HG03196 (cell line): ENCODE results near the gene STAMBP.
"Not testable (repeated sequence)": the region's sequence is repeated elsewhere in the genome, so short reads cannot be mapped to it uniquely, and the experiment has no call there.

Source experiments
- ATAC-seq: cut with Tn5 transposase; IDR thresholded peaks from one replicate; pipeline ENCODE4 v1.9.1; 2021; ENCODE audit not compliant: unreplicated experiment

STAMBP gene

DNA sequence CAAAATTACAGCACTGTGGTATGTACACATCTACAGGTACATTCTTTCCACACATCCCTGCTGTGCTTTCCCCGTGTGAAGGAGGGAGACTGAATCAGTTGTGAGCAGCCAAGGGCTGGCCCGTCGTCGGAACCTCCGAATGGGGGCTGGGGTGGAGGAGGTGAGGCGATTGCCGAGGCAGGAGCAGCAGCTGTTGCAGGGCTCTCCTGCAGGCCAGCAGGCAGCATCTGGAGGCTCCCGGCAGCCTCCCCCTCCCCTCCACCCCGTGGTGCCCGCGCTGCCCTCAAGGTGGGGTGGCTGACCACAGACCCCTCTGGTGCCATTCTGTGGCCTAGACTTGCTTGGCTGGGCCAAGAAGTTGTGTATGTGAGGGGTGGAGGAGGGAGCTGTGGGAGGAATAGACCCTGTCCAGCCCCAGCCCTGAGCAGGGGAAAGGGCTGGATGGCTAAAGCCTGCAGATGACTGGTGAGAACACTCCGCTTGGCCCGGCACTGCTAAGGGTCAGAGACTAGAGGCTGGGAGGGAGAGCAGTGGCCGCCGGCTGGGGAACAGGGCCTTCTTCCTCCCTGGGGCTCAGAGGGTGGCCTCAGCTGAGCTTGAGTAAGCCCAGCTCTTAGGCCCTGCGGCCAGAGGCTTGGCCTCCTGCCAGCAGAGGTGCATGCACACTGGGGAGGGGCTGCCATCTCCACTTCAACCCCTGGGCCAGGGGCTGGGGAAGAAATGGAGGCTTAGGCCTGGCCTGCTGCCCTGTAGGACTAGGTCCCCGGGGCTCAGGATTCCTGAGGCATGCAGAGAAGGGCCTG is 7.6 kb downstream of the STAMBP start:
- ATAC-seq = no peak

DNA sequence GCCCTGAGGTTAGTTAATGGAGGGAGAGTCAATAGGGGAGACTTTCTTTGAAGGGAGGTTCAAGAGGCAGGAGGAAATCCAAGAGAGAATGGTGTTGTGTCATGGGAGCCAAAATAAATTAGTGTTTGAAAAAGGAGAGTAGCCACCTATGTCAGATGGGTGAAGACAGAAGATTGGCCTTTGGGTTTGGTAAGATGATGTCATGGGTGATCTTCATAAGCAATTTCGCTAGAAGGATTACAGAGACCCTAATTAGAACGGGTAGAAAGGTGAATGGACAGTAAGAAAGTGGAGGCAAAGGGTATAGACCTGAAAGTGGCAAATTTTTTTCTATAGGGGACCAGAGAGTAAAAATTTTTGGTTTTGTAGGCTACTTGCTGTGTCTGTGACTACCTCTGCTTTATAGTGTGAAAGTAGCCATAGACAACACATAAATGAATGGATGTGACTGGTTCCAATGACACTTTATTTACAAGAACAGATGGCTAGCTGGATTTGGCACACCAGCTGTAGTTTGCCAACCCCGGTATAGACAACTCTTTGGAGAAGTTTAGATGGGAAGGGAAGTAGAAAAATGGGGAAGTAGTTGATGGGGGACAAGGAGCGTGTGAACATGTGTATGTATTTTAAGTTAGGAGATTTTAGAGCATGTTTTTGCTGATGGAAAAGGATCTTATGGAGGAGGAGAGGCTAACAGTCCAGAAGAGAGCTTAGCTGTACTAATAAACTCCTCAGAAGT is 9.3 kb downstream of the STAMBP start:
- ATAC-seq = no peak

DNA sequence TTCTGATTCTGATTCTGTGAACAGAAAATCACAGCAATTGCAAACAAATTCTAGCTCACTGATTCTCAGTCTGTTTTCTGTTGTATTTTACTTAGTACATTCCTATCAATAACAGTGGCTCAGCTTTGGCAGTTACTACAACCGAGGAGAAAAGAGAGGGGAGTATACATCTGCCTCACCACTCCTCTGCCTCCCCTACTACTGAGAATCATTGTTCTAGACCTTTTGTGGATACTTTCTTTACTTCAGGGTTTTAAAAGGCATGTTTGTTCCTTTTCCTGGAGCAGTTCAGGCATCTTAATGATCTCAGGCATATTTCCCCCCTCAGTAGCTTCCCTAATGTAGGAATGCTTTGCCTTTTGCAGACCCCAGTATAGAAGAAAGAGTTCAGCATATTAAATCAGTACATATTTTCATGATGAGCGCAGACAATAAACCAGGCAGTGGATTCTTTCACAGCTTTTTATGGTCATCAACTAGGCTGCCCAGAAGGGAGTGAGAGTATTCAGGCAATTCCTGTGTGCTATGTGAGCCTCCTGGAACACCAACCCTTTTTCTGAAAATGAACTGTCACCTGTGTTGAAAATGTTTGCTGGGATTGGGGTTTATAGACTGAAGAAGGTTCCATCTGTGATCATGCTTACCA is 10.3 kb downstream of the STAMBP start:
- ATAC-seq = no peak

DNA sequence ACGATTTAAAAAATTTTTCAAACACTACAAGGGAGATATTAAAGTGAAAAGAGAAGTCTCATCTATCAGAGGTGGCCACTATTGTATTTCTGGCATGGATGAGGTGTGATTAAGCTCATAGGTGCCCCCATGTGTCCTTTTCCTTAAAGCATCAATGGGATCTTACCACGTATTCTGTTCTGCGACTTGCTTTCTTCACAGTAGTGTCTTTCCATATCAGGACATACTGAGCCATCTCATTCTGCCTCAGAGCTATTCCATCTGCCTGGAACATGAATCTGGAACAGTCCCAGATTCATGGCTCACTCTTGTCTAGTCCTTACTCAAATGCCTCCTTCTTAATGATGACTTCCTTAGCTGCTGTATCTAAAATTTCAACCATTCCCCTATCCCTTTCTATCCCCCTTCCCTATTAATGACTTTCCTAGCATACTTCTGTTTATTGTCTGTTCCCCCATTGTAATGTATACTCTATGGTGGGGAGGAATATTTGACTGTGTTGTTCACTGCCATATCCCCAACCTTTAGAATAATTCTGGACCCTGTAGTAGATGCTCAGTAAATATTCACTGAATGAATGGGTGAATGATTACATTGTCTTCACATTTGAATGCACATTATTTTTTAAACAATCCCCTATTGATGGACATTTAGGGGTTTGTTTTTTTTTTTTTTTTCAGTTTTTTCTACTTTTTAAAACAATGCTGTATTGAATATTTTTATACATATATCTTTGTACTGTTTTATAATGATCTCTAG is 11.1 kb downstream of the STAMBP start:
- ATAC-seq = no peak

DNA sequence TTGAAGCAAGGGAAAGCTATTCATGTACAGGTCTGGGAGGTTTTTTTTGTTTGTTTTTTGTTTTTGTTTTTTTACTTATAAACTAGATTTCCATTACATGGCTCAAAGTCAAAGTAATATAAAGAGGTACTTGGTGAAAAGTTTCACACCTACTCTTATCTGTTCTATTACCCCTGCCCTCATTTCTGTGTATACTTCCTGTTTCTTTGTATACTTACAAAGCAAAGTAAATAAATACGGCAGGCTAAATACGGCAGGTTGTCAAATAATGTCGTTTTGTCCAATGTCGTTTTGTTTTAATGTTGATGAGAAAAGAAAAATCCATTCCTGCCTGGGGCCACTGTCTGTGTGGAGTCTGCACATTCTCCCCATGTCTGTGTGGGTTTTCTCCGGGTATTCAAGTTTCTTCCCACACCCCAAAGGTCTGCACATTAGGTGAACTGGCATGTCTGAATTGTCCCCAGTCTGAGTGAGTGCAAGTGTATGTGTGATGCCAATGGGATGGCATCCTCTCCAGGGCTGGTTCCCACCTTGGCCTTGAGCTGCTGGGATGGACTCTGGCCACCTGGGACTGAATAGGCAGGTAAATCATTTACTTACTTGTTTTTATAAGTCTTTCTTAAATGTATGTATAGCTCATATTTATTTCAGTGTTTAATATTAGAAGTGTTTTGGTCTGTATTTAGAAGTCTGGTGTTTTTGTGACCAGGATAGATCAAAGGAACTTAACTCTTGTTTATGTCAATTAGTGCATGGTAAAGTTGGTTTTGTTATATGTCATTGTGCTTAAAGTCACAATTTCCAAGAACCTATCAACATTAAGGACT is 13.4 kb downstream of the STAMBP start:
- no peak for ATAC-seq

DNA sequence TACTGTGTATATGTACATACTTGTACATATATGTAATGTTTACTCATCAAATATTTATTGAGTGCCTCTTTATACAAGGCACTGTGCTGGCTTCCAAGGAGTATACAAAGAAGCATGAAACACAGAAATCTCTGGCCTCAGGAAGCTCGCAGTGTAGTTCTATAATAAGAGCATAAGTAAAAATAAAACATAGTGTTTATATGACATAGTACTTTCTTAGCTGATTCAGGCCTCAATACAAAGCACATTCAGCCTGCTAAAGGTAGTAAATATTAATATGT is 13.9 kb downstream of the STAMBP start:
- no peak for ATAC-seq

GRCh38 chr2:73844087-73844486 is 15.3 kb downstream of the STAMBP start:
- no peak for ATAC-seq

GRCh38 chr2:73850009-73850408 is 21.2 kb downstream of the STAMBP start:
- no peak for ATAC-seq

DNA sequence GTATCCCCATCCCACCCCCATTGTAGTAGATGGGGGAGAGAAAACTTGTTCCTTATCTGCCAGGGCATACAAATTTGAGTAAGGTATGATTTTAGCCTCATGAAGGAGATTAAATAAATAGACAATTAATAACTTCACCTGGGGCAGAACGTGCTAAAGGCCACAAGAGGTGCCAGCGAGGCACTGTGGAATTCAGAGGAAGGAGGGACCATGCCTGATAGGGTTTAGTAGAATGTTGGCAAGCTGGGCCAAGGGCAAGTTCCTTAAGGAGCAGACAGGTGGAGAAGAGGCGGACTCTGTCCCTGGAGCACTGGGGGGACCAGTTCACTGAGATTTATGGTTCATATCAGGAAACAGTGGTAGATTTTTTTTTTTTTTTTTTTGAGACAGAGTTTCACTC is 22.5 kb downstream of the STAMBP start:
- ATAC-seq = no peak

- no peak for ATAC-seq
Observed at GRCh38 chr2:73852020-73852419, 23.3 kb downstream of the STAMBP start.

DNA sequence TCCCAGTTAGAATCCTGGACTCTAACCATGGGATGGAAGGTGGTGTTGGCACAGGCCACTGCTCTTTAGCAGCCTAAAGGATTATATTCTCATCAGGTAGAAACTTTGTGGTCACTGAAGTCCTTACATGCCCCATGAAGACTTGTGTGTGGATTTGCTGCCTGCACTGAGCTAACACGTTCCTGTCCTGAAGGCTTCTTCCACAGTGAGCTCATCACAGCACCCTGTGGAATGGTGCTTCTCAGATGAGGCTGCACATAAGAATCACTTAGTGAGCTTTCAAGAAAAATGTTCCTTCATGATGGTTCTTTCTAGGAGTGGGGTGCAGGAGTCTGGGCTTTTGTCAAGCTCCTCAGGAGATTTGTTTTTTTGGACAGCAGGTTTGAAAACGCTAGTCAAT is 26.8 kb downstream of the STAMBP start:
- ATAC-seq = no peak

GRCh38 chr2:73856214-73856613 is 27.5 kb downstream of the STAMBP start:
- no peak for ATAC-seq

- ATAC-seq = no peak
Observed at GRCh38 chr2:73859721-73860586, 31.2 kb downstream of the STAMBP start.

DNA sequence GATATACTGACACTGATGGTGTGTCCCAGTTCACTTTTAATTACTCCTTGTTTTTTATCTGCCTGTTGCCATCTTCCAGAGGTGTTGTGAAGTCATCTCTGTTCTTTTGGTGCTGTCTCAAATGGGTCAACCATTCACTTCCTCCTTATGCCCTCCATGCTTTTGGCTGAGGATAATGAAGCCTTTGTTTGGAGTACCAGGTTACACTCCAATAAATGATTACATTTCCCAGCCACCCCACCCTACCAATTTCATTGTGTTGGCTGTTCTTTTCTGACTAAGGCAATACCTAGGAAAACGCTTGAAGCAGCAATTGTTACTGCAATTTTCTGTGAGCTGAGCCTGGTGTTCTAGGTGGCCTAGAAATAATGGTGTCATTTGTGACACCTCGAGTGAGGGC is 34.2 kb downstream of the STAMBP start:
- no peak for ATAC-seq

DNA sequence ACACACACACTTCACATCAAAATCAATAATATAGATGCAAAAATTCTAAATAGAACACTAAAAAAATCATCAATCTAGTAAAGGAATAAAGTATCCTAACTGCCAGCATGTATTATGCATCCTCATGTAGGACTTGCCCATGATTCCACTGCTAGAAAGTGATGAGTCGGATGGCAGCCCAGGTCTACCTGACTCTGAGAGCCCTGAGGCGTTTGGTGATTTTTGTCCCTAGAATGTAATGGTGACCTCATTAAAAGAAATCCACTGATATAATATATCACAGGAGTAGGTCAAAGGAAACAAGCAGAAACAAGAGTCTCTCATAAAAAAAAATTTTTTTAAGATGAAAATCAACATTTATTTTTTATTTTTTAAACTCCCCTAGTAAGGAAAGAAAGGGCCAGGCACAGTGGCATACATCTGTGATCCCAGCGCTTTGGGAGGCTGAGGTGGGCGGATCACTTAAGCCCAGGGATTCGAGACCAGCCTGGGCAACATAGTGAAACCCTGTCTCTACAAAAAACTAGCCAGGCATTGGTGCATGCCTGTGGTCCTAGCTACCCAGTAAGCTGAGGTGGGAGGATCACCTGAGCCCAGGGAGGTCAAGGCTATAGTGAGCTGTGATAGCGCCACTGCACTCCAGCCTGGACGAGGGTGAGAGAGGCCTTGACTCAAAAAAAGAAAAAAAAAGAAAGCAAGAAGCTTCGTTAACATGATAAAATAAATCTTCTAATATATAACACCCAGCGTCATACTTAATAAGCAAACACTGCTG is 39.6 kb downstream of the STAMBP start:
- ATAC-seq = no peak

DNA sequence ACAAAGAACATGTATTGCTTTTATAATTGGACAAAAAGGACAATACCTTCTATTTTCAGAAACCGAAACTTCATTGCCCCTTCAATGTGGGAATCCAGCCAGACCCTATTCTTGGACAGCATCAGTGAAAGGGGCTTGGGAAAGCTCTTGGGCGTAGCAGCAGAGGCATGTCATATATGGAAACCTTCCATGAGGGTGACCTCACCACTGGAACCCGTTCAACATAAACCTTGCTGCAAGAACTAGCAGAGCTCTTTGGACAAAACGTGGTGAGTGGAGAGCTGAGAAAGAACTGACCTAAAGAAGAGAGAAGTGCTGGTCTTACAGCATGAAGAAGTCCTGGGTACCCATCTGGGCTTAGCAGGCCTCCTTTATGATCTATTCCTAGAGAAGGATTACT is 41.3 kb downstream of the STAMBP start:
- no peak for ATAC-seq

DNA sequence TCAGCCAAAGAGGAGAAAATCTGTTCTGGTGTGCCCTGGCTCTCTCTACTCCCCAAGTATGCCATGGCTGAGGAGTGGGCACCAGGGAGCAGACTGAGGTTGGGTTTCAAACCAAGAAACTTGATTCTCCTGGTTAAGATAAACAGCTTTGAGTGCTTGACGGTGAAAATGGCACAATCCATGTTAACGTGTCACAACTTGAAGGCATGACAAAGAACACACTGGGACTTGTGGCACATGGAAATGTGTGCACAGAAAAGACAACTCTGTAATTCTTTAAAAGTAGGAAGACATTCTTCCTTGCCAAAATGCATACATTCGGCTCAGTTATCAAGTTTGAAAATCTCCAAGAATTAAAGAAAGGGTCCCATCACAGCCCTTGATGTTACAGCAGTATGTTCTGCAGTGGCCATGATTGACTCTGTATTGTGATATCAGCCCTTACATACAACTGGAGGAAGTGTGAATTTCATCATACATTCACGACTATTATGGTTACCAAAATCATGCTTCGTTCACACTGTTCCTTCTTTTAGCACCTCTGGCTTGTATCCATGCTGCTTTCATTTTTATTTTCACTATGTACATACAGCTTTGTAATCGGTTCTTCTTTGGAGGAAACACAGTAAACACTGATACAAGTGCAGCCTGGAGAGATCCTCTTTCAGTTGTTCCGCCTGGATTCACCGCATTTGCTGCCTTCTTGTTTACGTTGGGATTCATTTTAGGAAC is 48.5 kb downstream of the STAMBP start:
- ATAC-seq = no peak

GRCh38 chr2:73877984-73878383 is 49.2 kb downstream of the STAMBP start:
- not testable (repeated sequence) for ATAC-seq
